ENCODE results near the gene GFOD2.

The GFOD2 gene

DNA sequence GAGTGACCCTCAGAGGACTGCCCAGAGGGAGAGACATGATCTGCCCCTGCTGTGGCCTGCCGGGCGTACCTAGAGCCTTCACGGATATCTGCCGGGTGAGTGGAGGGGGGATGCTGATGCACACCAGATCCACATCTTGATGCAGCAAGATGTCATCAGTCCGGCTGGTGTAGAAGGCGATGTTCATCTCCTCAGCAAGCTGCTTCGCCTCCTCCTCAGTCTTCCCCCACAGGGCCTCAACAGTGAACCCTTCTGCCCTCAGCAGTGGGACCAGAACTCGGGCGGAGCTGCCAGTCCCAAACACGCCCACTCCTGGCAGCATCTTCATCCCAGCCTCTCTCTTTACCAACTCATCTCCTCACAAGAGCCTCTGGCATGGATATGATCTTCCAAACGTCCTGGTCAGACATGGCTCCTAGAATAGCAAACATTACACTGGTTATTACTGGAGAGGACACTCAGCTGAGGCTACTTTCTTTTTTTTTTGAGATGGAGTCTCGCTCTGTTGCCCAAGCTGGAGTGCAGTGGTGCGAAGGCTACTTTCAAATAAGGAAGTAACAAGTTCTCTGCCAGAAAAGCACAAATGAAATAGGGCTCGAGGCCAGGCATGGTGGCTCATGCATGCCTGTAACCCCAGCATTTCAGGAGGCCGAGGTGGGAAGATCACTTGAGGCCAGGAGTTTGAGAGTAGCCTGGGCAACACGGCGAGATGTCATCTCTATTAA lies 33.6 kb downstream of the GFOD2 start:
- peak; percentile 56 for FAIRE-seq
- no peak for DNase-seq (ENCODE audit: insufficient read length, low spot score)
- TF ChIP-seq PAX5 (IDR thresholded peaks at IDR 0.05; ENCODE audit: insufficient read depth, low read length, severe bottlenecking) (peak; percentile 83), POLR2A (IDR thresholded peaks at IDR 0.05; ENCODE audit: low read depth, low read length) (no peak), POU2F2 (IDR thresholded peaks at IDR 0.05; ENCODE audit: low read depth, low read length) (no peak), TAF1 (IDR thresholded peaks at IDR 0.05; ENCODE audit: low read depth, low read length) (no peak)

DNA sequence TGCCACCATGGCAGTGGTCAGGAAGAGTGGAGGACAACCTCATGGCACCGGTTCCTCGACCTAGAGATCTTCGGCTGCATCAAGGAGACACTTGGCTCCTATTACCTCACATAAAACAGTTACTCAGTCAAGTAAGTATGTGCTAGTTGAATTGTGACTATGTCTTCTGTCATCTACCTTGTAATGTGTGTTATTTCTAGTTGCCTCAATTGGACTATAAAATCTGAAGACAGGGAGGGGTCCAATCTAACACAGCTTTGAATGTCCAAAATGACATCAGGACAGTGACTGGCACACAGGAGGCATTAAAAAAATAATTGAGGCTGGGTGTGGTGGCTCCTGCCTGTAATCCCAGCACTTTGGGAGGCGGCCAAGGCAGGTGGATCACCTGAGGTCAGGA lies 35.3 kb downstream of the GFOD2 start:
- TF ChIP-seq POU2F2 (IDR thresholded peaks at IDR 0.05; ENCODE audit: low read depth, low read length) (no peak), TAF1 (IDR thresholded peaks at IDR 0.05; ENCODE audit: low read depth, low read length) (no peak), SPI1 (IDR thresholded peaks at IDR 0.05; ENCODE audit: low read depth, low read length) (no peak), PAX5 (IDR thresholded peaks at IDR 0.05; ENCODE audit: insufficient read depth, low read length, severe bottlenecking) (no peak)
- FAIRE-seq (no peak), DNase-seq (ENCODE audit: insufficient read length, low spot score) (no peak)

DNA sequence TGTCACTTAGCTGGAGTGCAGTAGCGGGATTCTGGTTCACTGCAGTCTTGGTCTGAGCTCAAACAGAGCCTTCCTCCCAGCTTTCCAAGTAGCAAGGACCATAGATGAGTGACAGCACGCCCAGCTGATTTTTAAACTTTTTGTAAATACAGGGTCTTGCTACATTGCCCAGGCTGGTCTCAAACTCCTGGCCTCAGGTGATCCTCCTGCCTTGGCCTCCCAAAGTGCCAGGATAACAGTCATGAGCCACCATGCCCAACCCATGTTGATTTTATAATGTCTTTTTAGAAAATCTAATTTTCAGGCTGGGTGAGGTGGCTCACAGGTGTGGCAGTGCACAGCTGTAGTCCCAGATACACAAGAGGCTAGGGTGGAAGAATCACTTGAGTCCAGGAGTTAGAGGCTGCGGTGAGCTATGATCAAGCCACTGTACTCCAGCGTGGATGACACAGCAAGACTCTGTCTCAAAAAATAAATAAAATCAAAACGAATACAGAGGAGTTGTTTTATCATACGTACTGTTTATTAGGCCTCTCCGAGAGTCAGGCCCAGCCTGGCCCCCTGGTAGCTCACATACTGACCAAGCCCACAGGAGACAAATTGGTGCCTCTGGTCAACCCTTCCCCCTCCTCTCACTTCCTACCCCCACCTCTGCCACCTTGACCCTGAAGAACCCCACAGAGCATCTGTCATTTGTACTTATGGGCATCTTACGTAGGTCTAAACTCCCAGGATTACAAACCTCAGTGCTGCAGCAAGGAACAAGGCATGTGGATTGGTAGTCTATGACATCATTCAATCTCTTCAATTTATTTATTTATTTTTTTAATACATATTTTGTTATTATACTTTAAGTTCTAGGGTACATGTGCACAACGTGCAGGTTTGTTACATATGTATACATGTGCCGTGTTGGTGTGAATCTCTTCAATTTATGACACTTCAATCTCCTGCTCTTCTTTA lies 38.9 kb downstream of the GFOD2 start:
- FAIRE-seq, result no peak

DNA sequence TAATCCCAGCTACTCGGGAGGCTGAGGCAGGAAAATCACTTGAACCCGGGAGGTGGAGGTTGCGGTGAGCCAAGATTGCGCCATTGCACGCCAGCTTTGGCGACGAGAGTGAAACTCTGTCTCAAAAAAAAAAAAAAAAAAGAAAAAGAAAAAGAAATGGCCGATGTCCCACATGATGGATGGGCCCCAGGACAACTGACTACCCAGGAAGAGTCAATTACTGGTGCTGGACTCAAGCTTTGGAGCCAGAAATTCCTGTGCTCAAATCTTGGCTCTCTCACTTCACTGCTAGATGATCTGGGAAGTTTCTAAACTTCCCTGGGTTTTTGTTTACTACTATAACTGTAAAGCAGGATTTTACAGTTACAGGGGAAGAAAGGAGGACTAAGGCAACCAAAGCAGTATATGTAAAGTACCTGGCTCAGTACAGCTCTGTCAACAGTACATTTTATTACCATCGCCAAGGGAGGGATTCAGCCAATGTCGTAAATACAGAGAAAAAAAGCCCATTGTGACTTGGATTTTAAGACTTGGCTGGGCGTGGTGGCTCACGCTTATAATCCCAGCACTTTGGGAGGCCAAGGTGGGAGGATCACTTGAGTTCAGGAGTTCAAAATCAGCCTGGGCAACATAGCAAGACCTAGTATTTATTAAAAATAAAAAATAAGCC lies 40.6 kb downstream of the GFOD2 start:
- FAIRE-seq, result no peak

More for the DNA sequence above, 38.9 kb downstream of the GFOD2 start:
- no peak for DNase-seq (ENCODE audit: insufficient read length, low spot score)
- no peak for TF ChIP-seq SPI1 (IDR thresholded peaks at IDR 0.05; ENCODE audit: low read depth, low read length)

DNA sequence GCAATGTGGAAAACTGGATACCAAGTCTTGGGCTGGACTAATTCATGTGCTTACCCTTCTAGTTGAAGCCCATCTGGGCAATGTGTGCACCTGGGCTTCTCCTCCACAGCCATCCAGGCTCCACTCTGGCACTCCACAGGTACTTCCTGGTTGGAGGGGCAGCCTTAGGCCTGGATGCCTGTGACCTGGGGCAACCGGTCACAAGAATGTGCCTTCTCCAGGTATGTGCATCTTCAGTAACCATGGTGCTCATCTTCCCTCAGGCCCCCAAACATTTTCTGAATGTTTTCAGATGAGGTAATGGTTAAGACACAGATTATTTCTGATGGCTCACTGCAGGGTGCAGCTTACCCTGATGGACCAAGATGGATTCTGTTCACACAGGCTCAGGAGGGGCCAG lies 41.4 kb downstream of the GFOD2 start:
- no peak for FAIRE-seq
- no peak for DNase-seq (ENCODE audit: insufficient read length, low spot score)
- TF ChIP-seq SPI1 (IDR thresholded peaks at IDR 0.05; ENCODE audit: low read depth, low read length) (no peak), PAX5 (IDR thresholded peaks at IDR 0.05; ENCODE audit: insufficient read depth, low read length, severe bottlenecking) (no peak), POU2F2 (IDR thresholded peaks at IDR 0.05; ENCODE audit: low read depth, low read length) (no peak), POLR2AphosphoS5 (IDR thresholded peaks at IDR 0.05; ENCODE audit: low read depth, low read length) (no peak), POLR2A (IDR thresholded peaks at IDR 0.05; ENCODE audit: low read depth, low read length) (no peak), TAF1 (IDR thresholded peaks at IDR 0.05; ENCODE audit: low read depth, low read length) (no peak)

More for the DNA sequence above, 40.6 kb downstream of the GFOD2 start:
- TF ChIP-seq POLR2AphosphoS5 (IDR thresholded peaks at IDR 0.05; ENCODE audit: low read depth, low read length) (no peak), SPI1 (IDR thresholded peaks at IDR 0.05; ENCODE audit: low read depth, low read length) (no peak), POLR2A (IDR thresholded peaks at IDR 0.05; ENCODE audit: low read depth, low read length) (no peak), TAF1 (IDR thresholded peaks at IDR 0.05; ENCODE audit: low read depth, low read length) (no peak), PAX5 (IDR thresholded peaks at IDR 0.05; ENCODE audit: insufficient read depth, low read length, severe bottlenecking) (no peak), POU2F2 (IDR thresholded peaks at IDR 0.05; ENCODE audit: low read depth, low read length) (no peak)
- DNase-seq (ENCODE audit: insufficient read length, low spot score), result no peak

DNA sequence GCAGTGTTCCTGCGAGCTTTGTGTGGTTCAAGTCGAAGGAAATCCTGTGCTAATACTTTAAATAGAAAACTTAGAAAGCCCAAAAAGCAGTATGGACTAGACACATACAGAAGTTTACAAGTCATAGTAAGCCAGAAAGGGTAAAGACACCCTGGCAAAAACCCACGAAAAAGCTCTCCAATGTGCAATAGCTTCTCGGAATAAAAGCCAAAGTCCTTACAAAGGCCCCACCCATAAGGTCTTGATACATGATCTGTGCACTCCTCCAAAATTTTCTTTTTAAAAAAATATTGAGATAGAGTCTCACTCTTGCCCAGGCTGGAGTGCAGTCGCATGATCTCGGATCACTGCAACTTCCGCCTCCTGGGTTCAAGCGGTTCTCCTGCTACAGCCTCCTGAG lies 42.2 kb downstream of the GFOD2 start:
- FAIRE-seq, result no peak
- no peak for TF ChIP-seq SPI1 (IDR thresholded peaks at IDR 0.05; ENCODE audit: low read depth, low read length)

DNA sequence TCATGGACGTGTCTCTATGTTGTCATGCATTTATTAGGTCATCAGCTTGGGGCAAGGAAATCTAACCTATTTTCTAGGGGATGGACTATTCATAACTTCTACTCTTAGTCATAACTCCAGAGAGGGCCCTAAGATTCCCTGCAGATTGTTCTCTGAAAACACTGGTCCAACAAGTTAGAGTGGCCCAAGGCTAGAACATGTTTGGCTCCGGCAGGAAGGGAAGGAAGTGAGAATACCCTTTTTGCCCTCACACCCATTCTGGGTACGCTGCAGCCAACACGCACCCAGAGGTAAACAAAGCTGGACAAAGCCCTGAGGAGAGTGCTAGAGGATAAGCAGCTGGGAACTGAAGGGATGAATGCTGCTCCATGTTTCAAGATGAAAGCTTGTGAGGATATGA lies 42.6 kb downstream of the GFOD2 start:
- FAIRE-seq (no peak), DNase-seq (ENCODE audit: insufficient read length, low spot score) (no peak)
- TF ChIP-seq PAX5 (IDR thresholded peaks at IDR 0.05; ENCODE audit: insufficient read depth, low read length, severe bottlenecking), result no peak
- TF ChIP-seq POLR2A (IDR thresholded peaks at IDR 0.05; ENCODE audit: low read depth, low read length), result no peak
- TF ChIP-seq POU2F2 (IDR thresholded peaks at IDR 0.05; ENCODE audit: low read depth, low read length), result no peak
- no peak for TF ChIP-seq TAF1 (IDR thresholded peaks at IDR 0.05; ENCODE audit: low read depth, low read length)
- no peak for TF ChIP-seq SPI1 (IDR thresholded peaks at IDR 0.05; ENCODE audit: low read depth, low read length)
- no peak for TF ChIP-seq POLR2AphosphoS5 (IDR thresholded peaks at IDR 0.05; ENCODE audit: low read depth, low read length)

More for the DNA sequence above, 42.2 kb downstream of the GFOD2 start:
- no peak for DNase-seq (ENCODE audit: insufficient read length, low spot score)

DNA sequence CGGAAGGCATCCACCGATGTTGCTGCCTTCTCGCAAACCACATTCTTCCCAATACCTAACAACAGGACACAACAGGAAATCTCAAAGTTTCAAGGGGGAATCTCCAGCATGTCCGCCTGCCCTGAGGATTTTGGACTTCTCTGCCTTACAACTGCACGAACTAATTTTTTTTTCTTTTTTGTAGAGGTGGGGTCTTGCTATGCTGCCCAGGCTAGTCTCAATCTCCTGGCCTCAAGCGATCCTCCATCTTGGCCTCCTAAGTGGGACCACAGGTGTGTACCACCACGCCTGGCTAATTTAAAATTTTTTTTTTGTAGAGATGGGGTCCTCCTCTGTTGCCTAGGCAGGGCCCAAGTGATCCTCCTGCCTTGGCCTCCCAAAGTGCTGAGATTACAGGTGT lies 43.1 kb downstream of the GFOD2 start:
- TF ChIP-seq PAX5 (IDR thresholded peaks at IDR 0.05; ENCODE audit: insufficient read depth, low read length, severe bottlenecking), result no peak
- no peak for TF ChIP-seq POLR2AphosphoS5 (IDR thresholded peaks at IDR 0.05; ENCODE audit: low read depth, low read length)
- TF ChIP-seq TAF1 (IDR thresholded peaks at IDR 0.05; ENCODE audit: low read depth, low read length), result no peak
- TF ChIP-seq POLR2A (IDR thresholded peaks at IDR 0.05; ENCODE audit: low read depth, low read length), result no peak
- TF ChIP-seq SPI1 (IDR thresholded peaks at IDR 0.05; ENCODE audit: low read depth, low read length), result no peak
- no peak for TF ChIP-seq POU2F2 (IDR thresholded peaks at IDR 0.05; ENCODE audit: low read depth, low read length)
- no peak for DNase-seq (ENCODE audit: insufficient read length, low spot score)
- FAIRE-seq, result no peak

DNA sequence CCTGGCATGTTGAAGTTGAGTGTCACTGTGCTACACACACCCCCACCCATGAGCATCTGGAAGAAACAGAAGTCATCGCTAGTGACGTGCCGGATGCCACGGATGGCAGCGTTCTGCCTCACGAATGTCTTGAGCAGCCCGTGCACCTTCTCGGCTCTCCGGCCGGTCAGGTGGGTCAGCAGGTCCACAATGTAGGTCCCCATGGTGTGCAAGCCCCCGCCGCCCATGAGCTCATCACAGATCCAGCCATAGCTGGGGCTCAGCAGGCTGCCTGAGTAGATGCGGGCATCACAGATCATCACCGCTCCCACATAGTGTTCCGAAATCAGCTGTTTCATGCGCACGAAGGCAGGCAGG lies 43.6 kb downstream of the GFOD2 start:
- TF ChIP-seq POLR2AphosphoS5 (IDR thresholded peaks at IDR 0.05; ENCODE audit: low read depth, low read length), result no peak
- no peak for TF ChIP-seq PAX5 (IDR thresholded peaks at IDR 0.05; ENCODE audit: insufficient read depth, low read length, severe bottlenecking)
- no peak for TF ChIP-seq POU2F2 (IDR thresholded peaks at IDR 0.05; ENCODE audit: low read depth, low read length)
- TF ChIP-seq SPI1 (IDR thresholded peaks at IDR 0.05; ENCODE audit: low read depth, low read length), result no peak
- TF ChIP-seq TAF1 (IDR thresholded peaks at IDR 0.05; ENCODE audit: low read depth, low read length), result no peak
- FAIRE-seq (no peak), DNase-seq (ENCODE audit: insufficient read length, low spot score) (no peak)
